Spleen (tissue), 11 donors: ENCODE results near the gene SCARB1. TPM values are rescaled to one million over a fixed set of nuclear protein-coding genes. Genes with fewer than 3 reads are reported as not detected.
A peak's percentile ranks its signal among the peaks of the same experiment; 100 is the strongest.

Source experiments
- DNase-seq: peaks from one replicate; pipeline ENCODE4 v3.0.0-alpha.2; 2020
- H3K27ac ChIP-seq, 8 donors: fragments of 200-600 bp; sonication (generic) in 7 of 8; 1 replicate in 4 of 8; 2 replicates in 4 of 8; pipeline versions ENCODE4 v1.5.0 to v1.8.0; 2016 to 2021; ENCODE audit warnings: inconsistent platforms in 4 of 8, mild to moderate bottlenecking in 4 of 8, moderate library complexity in 1 of 8
- H3K27me3 ChIP-seq, 7 donors: fragments of 200-600 bp; sonication (generic) in 6 of 7; replicated peaks in 1 of 7; 1 replicate in 4 of 7; 2 replicates in 3 of 7; pipeline versions ENCODE4 v1.5.0 to v1.8.0; 2016 to 2021; ENCODE audit warnings: inconsistent platforms in 3 of 7, mild to moderate bottlenecking in 1 of 7
- H3K36me3 ChIP-seq, 6 donors: fragments of 200-600 bp; sonication (generic) in 5 of 6; 1 replicate in 4 of 6; 2 replicates in 2 of 6; pipeline versions ENCODE4 v1.5.0 to v1.8.0; 2016 to 2021; ENCODE audit warnings: inconsistent platforms in 2 of 6
- H3K4me1 ChIP-seq, 6 donors: fragments of 200-600 bp; sonication (generic) in 5 of 6; 1 replicate in 3 of 6; 2 replicates in 3 of 6; pipeline versions ENCODE4 v1.5.0 to v1.8.0; 2016 to 2021; ENCODE audit warnings: inconsistent platforms in 3 of 6
- H3K4me3 ChIP-seq, 8 donors: fragments of 200-600 bp; sonication (generic) in 7 of 8; 1 replicate in 4 of 8; 2 replicates in 4 of 8; pipeline versions ENCODE4 v1.5.0 to v1.8.0; 2016 to 2021; ENCODE audit warnings: inconsistent platforms in 4 of 8, mild to moderate bottlenecking in 4 of 8, moderate library complexity in 2 of 8
- H3K9me3 ChIP-seq, 8 donors: fragments of 200-600 bp; sonication (generic) in 7 of 8; 1 replicate in 4 of 8; 2 replicates in 4 of 8; pipeline versions ENCODE4 v1.5.0 to v1.8.0; 2016 to 2021; ENCODE audit warnings: inconsistent platforms in 4 of 8
- POLR2A ChIP-seq, 3 donors: fragments of 450-650 bp; IDR thresholded peaks; one replicate each; pipeline ENCODE4 v1.5.1; 2017; ENCODE audit warnings: antibody characterized with exemption in 3 of 3, mild to moderate bottlenecking in 1 of 3
- POLR2AphosphoS5 ChIP-seq, 3 donors: sonication (generic); formaldehyde crosslinking; IDR thresholded peaks; one replicate each; pipeline ENCODE4 v1.5.1; 2017; ENCODE audit warnings: antibody characterized with exemption in 3 of 3
- WGBS, 5 donors: extraction: QIAGEN DNeasy Blood & Tissue Kit in 3 of 5; methylation state at CpG; one replicate each; pipeline versions ENCODE4 v1.1.5 to v1.1.7; 2013 to 2018; 5-methylcytosine and 5-hydroxymethylcytosine counted together
- intact Hi-C: fragments of 100-400 bp; cut with DNase I; formaldehyde crosslinking; loops from one replicate; pipeline ENCODE4 v1.15.0; 2023; ENCODE audit warnings: low total_unique reads
- polyA plus RNA-seq, 3 donors: library from polyadenylated mRNA; stranded (reverse); fragments of 200-250 nt; gene quantifications; one replicate each; pipeline ENCODE4 v1.2.1, GENCODE V29; 2013
- total RNA-seq, 7 donors: library from RNA; depleted of rRNA in 3 of 7; stranded (reverse); fragments of >200 nt in 3 of 7; fragmentation: NEBNext Ultra II Directional in 4 of 7; extraction: Animal tissue kit (Norgen Biotek cat#: 25700) in 4 of 7; gene quantifications; one replicate each; pipeline versions ENCODE4 v1.1.0 to v1.2.1, GENCODE V29; 2016 to 2021
- TF ChIP-seq, protein P1 (sequence below), 11 experiments: fragments of 200-600 bp in 7 of 11; fragments of 450-650 bp in 4 of 11; sonication (generic) in 4 of 11; IDR thresholded peaks in 8 of 11; conservative IDR thresholded peaks in 3 of 11; 1 replicate in 7 of 11; 2 replicates in 4 of 11; pipeline versions ENCODE4 v1.4.0 to v1.8.0; 2016 to 2021; ENCODE audit warnings: antibody characterized with exemption in 11 of 11, inconsistent platforms in 4 of 11, mild to moderate bottlenecking in 1 of 11
- donor health status: healthy with polysubstance abuse.
- donor health status: DM: no; HTN: no; CAD: no; lungs with moderate emphysema.
- donor health status: DM: no; HTN: no; CAD: no.
- donor health status: Bipolar disorder and iron deficiency.
- donor health status: healthy.
- donor health status: DM: no; HTN: no; CAD: no.
- donor health status: DM: yes; HTN: yes; CAD: no.

SCARB1 gene
- total and polyA plus RNA-seq, 10 donors = 11.9 to 59.3 (median 24.3) TPM

DNA sequence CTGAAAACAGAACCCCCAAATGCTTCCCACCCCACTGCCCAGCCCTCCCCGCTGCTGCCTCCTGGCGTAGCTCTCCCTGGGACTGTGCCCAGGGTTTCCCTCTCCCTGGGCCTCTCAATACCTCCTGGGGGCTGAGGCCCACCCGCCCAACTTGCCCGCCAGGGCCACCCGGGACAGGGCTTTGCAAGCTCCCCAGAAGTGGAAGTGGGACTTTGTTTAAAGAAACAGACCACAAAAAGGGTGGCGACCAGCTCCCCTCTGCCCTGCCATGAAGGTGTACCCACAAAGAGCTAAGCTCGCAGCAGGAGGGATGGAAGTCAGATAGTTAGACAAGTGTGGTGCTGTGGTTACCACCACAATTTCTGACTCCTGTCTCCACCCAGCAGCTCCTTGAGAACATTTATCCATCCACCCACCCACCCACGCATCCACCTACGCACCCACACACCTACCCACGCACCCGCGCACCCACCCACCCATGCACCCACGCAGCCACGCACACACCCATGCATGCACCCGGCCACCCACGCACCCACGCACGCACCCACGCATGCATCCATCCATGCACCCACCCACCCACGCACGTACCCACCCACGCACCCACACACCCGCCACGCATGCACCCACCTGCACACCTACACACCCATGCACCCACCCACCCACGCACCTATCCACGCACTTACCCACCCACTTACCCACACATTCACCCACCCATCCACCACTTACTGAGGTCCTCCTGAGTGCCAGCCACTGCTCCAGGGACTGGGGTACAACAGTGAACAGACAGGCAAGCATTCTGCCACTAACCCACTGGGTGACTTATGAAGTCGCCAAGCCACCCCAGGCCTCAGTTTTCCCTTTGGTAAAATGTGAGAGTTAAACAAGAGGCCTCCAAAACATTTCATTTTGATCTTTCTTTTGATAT, 127.3 kb downstream of the SCARB1 start:
- WGBS, 5 donors = 64 to 76% (median 66%) methylated on average over 16 to 27 of the region's 27 CpGs
- no peak overlapping the region for H3K4me3 ChIP-seq
- no peak for DNase-seq
- H3K27me3 ChIP-seq = peaks cover 0 to 14% (median 0%) of the 10 kb centered on the region in 7 donors
- intact Hi-C loops = no loop called here
- H3K27ac ChIP-seq = peak overlapping the region in 1 of 8 donors; percentile 73
- peaks cover 0 to 85% (median 46%) of the 10 kb centered on the region in 6 donors for H3K4me1 ChIP-seq
- H3K9me3 ChIP-seq = peaks cover 0 to 10% (median 0%) of the 10 kb centered on the region in 8 donors
- TF ChIP-seq, protein P1, sequence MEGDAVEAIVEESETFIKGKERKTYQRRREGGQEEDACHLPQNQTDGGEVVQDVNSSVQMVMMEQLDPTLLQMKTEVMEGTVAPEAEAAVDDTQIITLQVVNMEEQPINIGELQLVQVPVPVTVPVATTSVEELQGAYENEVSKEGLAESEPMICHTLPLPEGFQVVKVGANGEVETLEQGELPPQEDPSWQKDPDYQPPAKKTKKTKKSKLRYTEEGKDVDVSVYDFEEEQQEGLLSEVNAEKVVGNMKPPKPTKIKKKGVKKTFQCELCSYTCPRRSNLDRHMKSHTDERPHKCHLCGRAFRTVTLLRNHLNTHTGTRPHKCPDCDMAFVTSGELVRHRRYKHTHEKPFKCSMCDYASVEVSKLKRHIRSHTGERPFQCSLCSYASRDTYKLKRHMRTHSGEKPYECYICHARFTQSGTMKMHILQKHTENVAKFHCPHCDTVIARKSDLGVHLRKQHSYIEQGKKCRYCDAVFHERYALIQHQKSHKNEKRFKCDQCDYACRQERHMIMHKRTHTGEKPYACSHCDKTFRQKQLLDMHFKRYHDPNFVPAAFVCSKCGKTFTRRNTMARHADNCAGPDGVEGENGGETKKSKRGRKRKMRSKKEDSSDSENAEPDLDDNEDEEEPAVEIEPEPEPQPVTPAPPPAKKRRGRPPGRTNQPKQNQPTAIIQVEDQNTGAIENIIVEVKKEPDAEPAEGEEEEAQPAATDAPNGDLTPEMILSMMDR (IDR thresholded peaks at IDR 0.05 in 8 of 11, conservative IDR thresholded peaks at IDR 0.05 in 3 of 11) = no peak
- TF ChIP-seq POLR2AphosphoS5 (IDR thresholded peaks at IDR 0.05) (no peak), POLR2A (IDR thresholded peaks at IDR 0.05) (no peak)
- no peaks in the 10 kb centered on the region for H3K36me3 ChIP-seq

DNA sequence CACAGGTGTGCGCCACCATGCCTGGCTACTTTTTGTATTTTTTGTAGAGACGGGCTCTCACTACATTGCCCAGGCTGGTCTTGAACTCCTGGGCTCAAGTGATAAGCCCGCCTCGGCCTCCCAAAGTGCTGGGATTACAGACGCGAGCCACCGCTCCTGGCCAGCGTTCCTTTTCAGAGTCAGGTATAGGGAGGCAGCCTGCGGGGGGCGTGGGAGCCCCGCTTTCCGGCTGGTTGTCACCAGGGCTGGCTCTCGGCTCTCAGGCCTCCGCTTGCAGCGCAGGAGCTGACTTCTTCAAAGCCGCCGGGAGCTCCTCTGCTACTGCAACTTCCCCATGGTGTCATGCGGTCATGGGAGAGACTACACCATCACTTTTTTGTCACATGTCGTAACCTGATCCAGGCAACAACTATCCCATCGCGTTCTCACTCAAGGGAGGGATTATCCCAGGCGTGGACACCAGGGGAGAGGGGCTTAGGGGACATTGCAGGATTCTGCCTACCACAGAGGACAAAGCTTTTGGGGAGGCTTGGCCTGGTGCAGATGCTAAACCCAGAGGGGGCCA, 129.4 kb downstream of the SCARB1 start:
- Histone ChIP-seq H3K27ac (peak overlapping the region in 5 of 8 donors; percentile 35 to 71 (median 60)), H3K9me3 (peaks cover 0 to 8% (median 0%) of the 10 kb centered on the region in 8 donors), H3K36me3 (no peaks in the 10 kb centered on the region), H3K4me1 (peaks cover 0 to 66% (median 27%) of the 10 kb centered on the region in 6 donors), H3K27me3 (no peaks in the 10 kb centered on the region), H3K4me3 (no peak overlapping the region)
- no peak for DNase-seq
- 38 to 67% (median 52%) methylated on average over 10 to 22 of the region's 22 CpGs for WGBS, 5 donors
- TF ChIP-seq POLR2AphosphoS5 (IDR thresholded peaks at IDR 0.05) (peak in 2 of 3 donors; percentile 24 to 46), POLR2A (IDR thresholded peaks at IDR 0.05) (no peak)
- intact Hi-C loops = no loop called here

DNA sequence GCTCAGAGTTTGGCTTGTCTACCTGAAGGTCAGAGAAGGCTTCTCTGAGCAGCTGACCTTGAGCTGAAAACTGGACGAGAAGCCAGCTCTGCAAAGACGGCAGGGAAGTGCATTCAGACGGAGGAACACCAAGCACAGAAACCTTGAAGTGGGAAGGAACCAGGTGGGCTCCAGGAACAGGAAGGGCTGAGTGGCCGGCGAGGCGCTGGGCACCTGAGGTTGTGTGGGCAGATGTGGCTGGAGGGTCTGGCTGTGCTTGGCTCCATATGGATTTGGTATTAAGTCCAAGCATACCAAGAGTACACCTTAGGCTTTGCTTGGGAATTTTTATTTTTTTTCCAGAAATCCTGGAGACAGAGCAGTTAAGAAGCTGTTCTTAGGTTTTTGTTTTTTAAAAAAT, 130.6 kb downstream of the SCARB1 start:
- intact Hi-C loops = no loop called here
- H3K4me1 ChIP-seq = peaks cover 0 to 56% (median 19%) of the 10 kb centered on the region in 6 donors
- WGBS, 5 donors = 50 to 69% (median 59%) methylated on average over 6 of the region's 6 CpGs
- H3K9me3 ChIP-seq = peaks cover 0 to 8% (median 0%) of the 10 kb centered on the region in 8 donors
- no peak for TF ChIP-seq POLR2A (IDR thresholded peaks at IDR 0.05)
- TF ChIP-seq, protein P1 (IDR thresholded peaks at IDR 0.05 in 8 of 11, conservative IDR thresholded peaks at IDR 0.05 in 3 of 11) = no peak
- no peak for TF ChIP-seq POLR2AphosphoS5 (IDR thresholded peaks at IDR 0.05)
- H3K27me3 ChIP-seq = no peaks in the 10 kb centered on the region
- no peak for DNase-seq
- H3K4me3 ChIP-seq = no peak overlapping the region
- H3K36me3 ChIP-seq = no peaks in the 10 kb centered on the region
- peak overlapping the region in 1 of 8 donors; percentile 28 for H3K27ac ChIP-seq

DNA sequence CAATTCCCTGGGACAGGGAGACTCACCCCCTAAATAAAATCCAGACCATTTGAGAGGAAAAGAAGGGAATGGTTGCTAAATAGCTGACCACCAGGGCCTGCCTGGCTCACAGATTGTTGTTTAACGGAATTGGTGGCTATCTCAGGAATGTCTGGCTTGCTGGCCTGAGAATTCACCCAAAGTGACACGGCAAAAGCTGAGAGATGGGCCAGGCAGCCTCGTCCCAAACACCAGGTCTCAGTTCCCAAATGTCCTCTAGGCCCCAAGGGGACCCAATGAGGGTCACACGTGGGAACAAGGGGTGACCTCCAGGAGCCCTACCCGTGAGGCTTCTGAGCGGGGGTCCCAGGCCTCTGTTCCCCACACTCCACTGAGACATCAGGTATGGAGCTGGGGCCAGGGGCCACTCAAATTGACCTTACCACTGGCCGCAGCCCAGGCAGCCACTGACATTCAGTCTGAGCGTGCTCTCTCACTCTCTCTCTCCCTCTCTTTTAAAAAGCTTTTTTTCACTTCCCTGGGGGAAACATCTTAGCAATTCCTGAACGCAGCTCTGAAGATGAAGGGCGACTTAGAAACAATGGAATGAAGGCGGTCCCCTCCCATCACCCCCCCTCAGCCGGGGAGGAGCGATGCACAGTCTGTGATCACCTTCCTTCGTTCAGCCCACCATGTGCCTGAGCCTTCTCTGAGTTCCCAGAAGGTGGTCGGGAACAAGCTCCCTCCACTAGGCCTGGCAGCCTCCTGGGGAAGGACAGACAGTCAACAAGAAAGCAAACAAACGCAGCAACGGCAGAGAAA, 131.2 kb downstream of the SCARB1 start:
- H3K4me1 ChIP-seq = peaks cover 0 to 56% (median 17%) of the 10 kb centered on the region in 6 donors
- TF ChIP-seq POLR2AphosphoS5 (IDR thresholded peaks at IDR 0.05) (no peak), POLR2A (IDR thresholded peaks at IDR 0.05) (no peak)
- TF ChIP-seq, protein P1 (IDR thresholded peaks at IDR 0.05 in 8 of 11, conservative IDR thresholded peaks at IDR 0.05 in 3 of 11) = no peak
- no peaks in the 10 kb centered on the region for H3K27me3 ChIP-seq
- H3K36me3 ChIP-seq = no peaks in the 10 kb centered on the region
- 72 to 85% (median 83%) methylated on average over 16 to 17 of the region's 17 CpGs for WGBS, 5 donors
- intact Hi-C loops = no loop called here
- no peak for DNase-seq
- peak overlapping the region in 1 of 8 donors; percentile 28 for H3K27ac ChIP-seq
- H3K9me3 ChIP-seq = peaks cover 0 to 8% (median 0%) of the 10 kb centered on the region in 8 donors
- no peak overlapping the region for H3K4me3 ChIP-seq
